Activated naive CD8-positive, alpha-beta T cell treated with anti-CD3 and anti-CD28 coated beads for 36 hours (primary cell): ENCODE data around the gene ANO9. TPM values are rescaled to one million over a fixed set of nuclear protein-coding genes. Genes with fewer than 3 reads are reported as not detected.

ENCODE experiments used
- DNase-seq: peaks from one replicate; pipeline ENCODE4 v3.0.0; 2021
- H3K27ac Mint-ChIP-seq: one replicate; pipeline ENCODE4 v1.8.0; 2022; ENCODE audit warnings: mild to moderate bottlenecking, moderate library complexity, mixed read lengths
- H3K27me3 Mint-ChIP-seq: one replicate; pipeline ENCODE4 v1.8.0; 2022; ENCODE audit warnings: mild to moderate bottlenecking, mixed read lengths
- H3K36me3 Mint-ChIP-seq: one replicate; pipeline ENCODE4 v1.8.0; 2021; ENCODE audit warnings: mild to moderate bottlenecking, mixed read lengths
- H3K4me1 Mint-ChIP-seq: one replicate; pipeline ENCODE4 v1.8.0; 2021; ENCODE audit warnings: mixed read lengths
- H3K4me3 Mint-ChIP-seq: one replicate; pipeline ENCODE4 v1.8.0; 2022; ENCODE audit warnings: mild to moderate bottlenecking, moderate library complexity, mixed read lengths
- H3K9me3 Mint-ChIP-seq: one replicate; pipeline ENCODE4 v1.8.0; 2022; ENCODE audit warnings: mixed read lengths
- total RNA-seq, 2 experiments: library from RNA; stranded (reverse); gene quantifications; one replicate each; pipeline ENCODE4 v1.2.3, GENCODE V29; 2021

ANO9 gene
- total RNA-seq, 2 experiments from 2014 or later, result 22.2 to 22.9 TPM

- DNase-seq, result no peak
- Mint-ChIP-seq H3K4me3 (no peak overlapping the region), H3K27ac (no peak overlapping the region), H3K27me3 (no peaks in the 10 kb centered on the region), H3K9me3 (no peaks in the 10 kb centered on the region), H3K4me1 (no peaks in the 10 kb centered on the region), H3K36me3 (peaks cover 15% of the 10 kb centered on the region)
These were observed 19.6 kb downstream of the ANO9 start for GRCh38 chr11:422249-422656.

GRCh38 chr11:420911-421321, 20.9 kb downstream of the ANO9 start:
- H3K4me3 Mint-ChIP-seq, result no peak overlapping the region
- no peak for DNase-seq
- H3K27ac Mint-ChIP-seq, result no peak overlapping the region
- no peaks in the 10 kb centered on the region for H3K9me3 Mint-ChIP-seq
- H3K27me3 Mint-ChIP-seq, result no peaks in the 10 kb centered on the region
- H3K4me1 Mint-ChIP-seq, result peaks cover 4% of the 10 kb centered on the region
- peaks cover 15% of the 10 kb centered on the region for H3K36me3 Mint-ChIP-seq

GRCh38 chr11:420054-420910, 21.5 kb downstream of the ANO9 start:
- DNase-seq, result no peak
- Mint-ChIP-seq H3K27ac (no peak overlapping the region), H3K4me3 (no peak overlapping the region), H3K4me1 (peaks cover 8% of the 10 kb centered on the region), H3K9me3 (no peaks in the 10 kb centered on the region), H3K36me3 (peaks cover 11% of the 10 kb centered on the region), H3K27me3 (no peaks in the 10 kb centered on the region)

DNA sequence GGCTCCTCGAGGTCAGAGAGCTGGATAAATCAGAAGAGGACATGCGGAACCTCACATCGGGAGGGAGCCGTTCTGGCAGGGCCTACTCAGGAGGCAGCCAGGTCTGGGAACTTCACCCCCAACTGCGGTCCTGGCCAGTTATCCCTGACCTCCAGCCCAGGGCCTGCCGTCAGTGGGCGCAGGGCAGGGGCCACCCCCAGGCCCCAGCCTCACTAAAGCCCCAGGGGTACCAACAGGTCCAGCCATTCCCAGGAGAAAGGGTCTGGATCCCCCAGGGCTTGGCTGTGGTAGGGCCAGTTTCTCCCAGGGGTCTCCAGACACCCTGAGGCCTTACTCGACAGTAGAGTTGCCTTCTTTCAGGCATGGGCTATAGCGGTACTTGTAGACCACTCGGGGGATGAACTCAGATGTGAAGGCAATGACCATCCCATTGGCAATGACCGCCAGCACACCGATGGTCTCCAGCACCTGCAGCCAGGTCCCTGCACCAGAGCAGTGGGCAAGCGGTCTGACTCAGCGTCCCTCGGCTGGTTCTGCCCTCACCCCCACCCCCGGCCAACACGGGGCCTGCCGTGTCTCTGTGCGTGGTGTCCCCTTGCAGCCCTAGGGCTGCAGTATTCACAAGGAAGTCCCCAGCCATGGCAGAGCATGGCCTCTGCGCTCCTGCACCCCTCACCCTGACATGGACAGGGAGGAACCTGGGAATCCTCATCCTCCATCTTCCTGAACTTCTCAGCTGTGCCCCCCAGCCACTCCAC, 22.4 kb downstream of the ANO9 start:
- Mint-ChIP-seq H3K4me1 (peaks cover 15% of the 10 kb centered on the region), H3K27me3 (no peaks in the 10 kb centered on the region), H3K36me3 (peaks cover 6% of the 10 kb centered on the region), H3K4me3 (no peak overlapping the region), H3K27ac (no peak overlapping the region), H3K9me3 (no peaks in the 10 kb centered on the region)
- DNase-seq, result no peak

- no peaks in the 10 kb centered on the region for H3K9me3 Mint-ChIP-seq
- peaks cover 4% of the 10 kb centered on the region for H3K36me3 Mint-ChIP-seq
- H3K4me3 Mint-ChIP-seq, result no peak overlapping the region
- no peak overlapping the region for H3K27ac Mint-ChIP-seq
- H3K27me3 Mint-ChIP-seq, result no peaks in the 10 kb centered on the region
- peaks cover 18% of the 10 kb centered on the region for H3K4me1 Mint-ChIP-seq
- DNase-seq, result no peak
These were observed 23.2 kb downstream of the ANO9 start for GRCh38 chr11:418343-419247.

- Mint-ChIP-seq H3K9me3 (no peaks in the 10 kb centered on the region), H3K4me3 (peak overlapping the region; percentile 70), H3K27ac (no peak overlapping the region), H3K27me3 (no peaks in the 10 kb centered on the region), H3K36me3 (peaks cover under 1% of the 10 kb centered on the region), H3K4me1 (peaks cover 25% of the 10 kb centered on the region)
- DNase-seq, result no peak
These were observed 24.0 kb downstream of the ANO9 start for GRCh38 chr11:417652-418342.

DNA sequence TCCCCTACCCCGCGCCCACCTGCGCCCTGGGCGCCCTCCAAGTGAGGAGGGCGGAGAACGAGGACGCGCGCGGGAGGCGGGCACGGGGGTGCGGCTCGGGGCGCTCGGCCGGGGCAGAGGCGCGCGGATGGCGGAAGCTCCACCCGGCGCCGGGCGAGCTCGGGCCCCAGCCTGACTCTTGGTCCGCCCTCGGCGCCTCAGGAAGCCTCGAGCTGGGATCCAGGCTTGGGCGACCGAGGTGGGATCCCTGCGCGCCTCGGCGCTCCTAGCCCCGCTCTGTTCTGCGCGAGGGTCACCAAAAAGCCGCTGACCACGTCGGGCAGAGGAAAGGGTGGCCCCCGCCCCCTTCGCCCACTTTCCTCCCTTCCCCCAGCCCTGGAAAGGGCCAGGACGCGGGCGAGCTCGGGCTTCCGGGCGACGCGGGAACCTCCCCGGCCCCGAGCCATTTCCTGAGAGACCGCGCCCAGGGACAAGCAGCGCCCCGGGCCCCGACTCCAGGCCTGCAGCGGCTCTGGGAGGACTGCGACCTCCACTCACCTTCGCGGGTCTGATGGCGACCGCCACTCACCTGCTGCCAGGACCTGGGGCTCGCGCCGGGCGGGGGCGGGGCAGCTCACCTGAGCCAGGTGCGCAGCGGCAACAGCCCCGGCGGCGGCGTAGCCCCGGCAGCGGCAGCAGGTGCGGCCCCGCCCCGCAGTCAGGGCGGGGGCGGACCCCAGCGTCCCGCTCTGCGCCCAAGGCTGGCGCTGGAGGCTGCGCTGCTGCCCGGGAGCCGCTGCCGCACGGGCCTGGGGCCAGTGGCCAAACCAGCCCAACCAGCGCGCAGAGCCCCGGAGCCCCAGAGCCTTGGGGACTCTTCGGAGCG, 24.8 kb downstream of the ANO9 start:
- H3K4me1 Mint-ChIP-seq, result peaks cover 25% of the 10 kb centered on the region
- H3K9me3 Mint-ChIP-seq, result no peaks in the 10 kb centered on the region
- H3K4me3 Mint-ChIP-seq, result peak overlapping the region; percentile 76
- no peaks in the 10 kb centered on the region for H3K36me3 Mint-ChIP-seq
- H3K27ac Mint-ChIP-seq, result no peak overlapping the region
- no peaks in the 10 kb centered on the region for H3K27me3 Mint-ChIP-seq
- DNase-seq, result peak; percentile 60

GRCh38 chr11:416051-416756, 25.6 kb downstream of the ANO9 start:
- Mint-ChIP-seq H3K9me3 (no peaks in the 10 kb centered on the region), H3K4me1 (peaks cover 25% of the 10 kb centered on the region), H3K27me3 (no peaks in the 10 kb centered on the region), H3K27ac (peak overlapping the region; percentile 65), H3K36me3 (no peaks in the 10 kb centered on the region), H3K4me3 (peak overlapping the region; percentile 76)
- no peak for DNase-seq

GRCh38 chr11:415640-416041, 26.2 kb downstream of the ANO9 start:
- no peak for DNase-seq
- Mint-ChIP-seq H3K4me1 (peaks cover 25% of the 10 kb centered on the region), H3K27ac (peak overlapping the region; percentile 65), H3K27me3 (no peaks in the 10 kb centered on the region), H3K4me3 (peak overlapping the region; percentile 76), H3K9me3 (no peaks in the 10 kb centered on the region), H3K36me3 (no peaks in the 10 kb centered on the region)

DNA sequence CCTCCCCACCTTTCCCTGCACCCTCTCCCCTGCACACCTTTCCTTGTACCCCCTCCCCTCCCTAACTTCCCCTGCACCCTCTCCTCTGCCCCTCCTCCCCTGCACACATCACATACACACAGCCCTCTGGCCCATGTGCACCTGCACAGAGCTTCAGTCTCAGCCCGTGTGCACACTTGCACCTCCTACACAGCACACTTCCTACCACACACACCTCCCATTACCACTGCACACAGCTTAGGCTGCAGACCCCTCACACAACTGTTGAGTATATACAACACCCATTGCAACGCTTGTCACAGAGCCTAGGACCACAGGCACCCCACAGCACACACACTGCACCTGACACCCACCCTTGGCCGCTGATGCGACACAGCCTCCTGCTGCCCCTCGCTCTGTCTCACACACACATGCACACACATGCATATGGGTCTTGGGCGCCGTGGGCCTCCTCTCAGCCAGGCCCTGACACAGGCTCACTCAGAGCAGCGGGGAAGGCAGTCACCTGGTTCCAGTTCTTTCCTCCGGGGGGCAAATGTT, 27.4 kb downstream of the ANO9 start:
- Mint-ChIP-seq H3K4me3 (peak overlapping the region; percentile 76), H3K27me3 (no peaks in the 10 kb centered on the region), H3K4me1 (peaks cover 25% of the 10 kb centered on the region), H3K27ac (peak overlapping the region; percentile 65), H3K9me3 (no peaks in the 10 kb centered on the region), H3K36me3 (no peaks in the 10 kb centered on the region)
- no peak for DNase-seq

- DNase-seq, result no peak
- peaks cover 25% of the 10 kb centered on the region for H3K4me1 Mint-ChIP-seq
- no peak overlapping the region for H3K27ac Mint-ChIP-seq
- no peaks in the 10 kb centered on the region for H3K9me3 Mint-ChIP-seq
- H3K27me3 Mint-ChIP-seq, result no peaks in the 10 kb centered on the region
- no peaks in the 10 kb centered on the region for H3K36me3 Mint-ChIP-seq
- H3K4me3 Mint-ChIP-seq, result peak overlapping the region; percentile 11
These were observed 28.4 kb downstream of the ANO9 start for GRCh38 chr11:413120-414081.

GRCh38 chr11:412641-413119, 29.1 kb downstream of the ANO9 start:
- H3K9me3 Mint-ChIP-seq, result no peaks in the 10 kb centered on the region
- no peak overlapping the region for H3K4me3 Mint-ChIP-seq
- peaks cover 27% of the 10 kb centered on the region for H3K4me1 Mint-ChIP-seq
- no peak overlapping the region for H3K27ac Mint-ChIP-seq
- H3K27me3 Mint-ChIP-seq, result no peaks in the 10 kb centered on the region
- DNase-seq, result no peak
- no peaks in the 10 kb centered on the region for H3K36me3 Mint-ChIP-seq
